AG04450 (cell line): ENCODE results near the gene FAM107B. TPM values are rescaled to one million over a fixed set of nuclear protein-coding genes. Genes with fewer than 3 reads are reported as not detected.

Source experiments
- CTCF ChIA-PET: fragments of 300-600, 350-600 bp; formaldehyde crosslinking; extraction: SDS; loops from one replicate; lab custom pipeline; 2022; ENCODE audit warnings: antibody characterized with exemption, inconsistent platforms; lab: Charles Lee
- POLR2A ChIA-PET: fragments of 350-600 bp; formaldehyde crosslinking; extraction: SDS; loops from one replicate; lab custom pipeline; 2021; ENCODE audit warnings: antibody characterized with exemption, inconsistent platforms; lab: Yijun Ruan, JAX
- DNase-seq: peaks from one replicate; pipeline ENCODE4 v3.0.0-alpha.2; 2011; ENCODE audit warnings: low read depth, low spot score
- H3K27ac ChIP-seq: one replicate; pipeline ENCODE4 v1.5.1; 2012; ENCODE audit warnings: low read depth, low read length, control low read depth
- H3K27me3 ChIP-seq: one replicate; pipeline ENCODE4 v1.6.0; 2012; ENCODE audit warnings: low read length; ENCODE audit not compliant: control insufficient read depth, insufficient read depth
- H3K4me3 ChIP-seq: 2 replicates; pipeline ENCODE4 v1.5.1; 2011; ENCODE audit warnings: mild to moderate bottlenecking, low read depth, low read length, control low read depth
- H3K9me3 ChIP-seq: 2 replicates; pipeline ENCODE4 v1.5.1; 2012; ENCODE audit warnings: low read length; ENCODE audit not compliant: control insufficient read depth, insufficient read depth
- polyA plus RNA-seq: library from polyadenylated mRNA; depleted of rRNA; stranded (reverse); fragments of >200 nt; gene quantifications from 2 replicates; pipeline ENCODE4 v1.2.3, GENCODE V29; 2011; rRNA removed
- small RNA-seq: library from RNA; depleted of rRNA; stranded (forward); fragments of <200 nt; gene quantifications from one replicate; pipeline ENCODE3, GENCODE V24; 2012; ENCODE audit warnings: low read depth; ENCODE audit not compliant: insufficient read length
- TF ChIP-seq, protein P1 (sequence below): IDR thresholded peaks from 2 replicates; pipeline ENCODE4 v1.5.1; 2011; ENCODE audit warnings: low read depth, low read length, control low read depth, inconsistent platforms

Gene FAM107B
- polyA plus RNA-seq, 1 experiment: 41.4 TPM

DNA sequence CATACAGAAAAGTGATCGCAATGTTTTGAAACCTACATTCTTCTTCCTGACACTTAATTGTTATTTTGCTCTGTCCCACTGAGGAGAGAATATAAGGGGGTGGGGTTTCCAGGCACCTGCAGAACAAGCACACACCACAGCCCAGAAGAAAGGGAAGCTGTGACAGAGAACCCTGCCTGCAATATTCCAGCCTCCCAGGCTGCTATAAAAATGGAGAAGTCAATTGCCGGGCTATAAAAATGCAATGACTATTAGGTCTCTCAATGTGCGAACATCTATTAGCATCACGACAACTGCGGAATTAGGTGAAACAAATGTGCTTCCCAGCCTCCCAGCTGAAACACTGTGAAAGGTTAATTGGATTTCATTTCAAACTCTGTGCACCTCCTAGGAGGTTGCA lies 298.7 kb downstream of the FAM107B start:
- CTCF ChIA-PET: interaction anchor here (1.8 to 4.3 kb wide), 2 partner anchors 174 to 280 kb away, joined by 4 to 40 read pairs; no protein-coding TSS in a partner anchor
- no peak for DNase-seq
- H3K4me3 ChIP-seq: no peak overlapping the region
- H3K27ac ChIP-seq: no peak overlapping the region
- peaks cover 6% of the 10 kb centered on the region for H3K27me3 ChIP-seq
- TF ChIP-seq, protein P1, sequence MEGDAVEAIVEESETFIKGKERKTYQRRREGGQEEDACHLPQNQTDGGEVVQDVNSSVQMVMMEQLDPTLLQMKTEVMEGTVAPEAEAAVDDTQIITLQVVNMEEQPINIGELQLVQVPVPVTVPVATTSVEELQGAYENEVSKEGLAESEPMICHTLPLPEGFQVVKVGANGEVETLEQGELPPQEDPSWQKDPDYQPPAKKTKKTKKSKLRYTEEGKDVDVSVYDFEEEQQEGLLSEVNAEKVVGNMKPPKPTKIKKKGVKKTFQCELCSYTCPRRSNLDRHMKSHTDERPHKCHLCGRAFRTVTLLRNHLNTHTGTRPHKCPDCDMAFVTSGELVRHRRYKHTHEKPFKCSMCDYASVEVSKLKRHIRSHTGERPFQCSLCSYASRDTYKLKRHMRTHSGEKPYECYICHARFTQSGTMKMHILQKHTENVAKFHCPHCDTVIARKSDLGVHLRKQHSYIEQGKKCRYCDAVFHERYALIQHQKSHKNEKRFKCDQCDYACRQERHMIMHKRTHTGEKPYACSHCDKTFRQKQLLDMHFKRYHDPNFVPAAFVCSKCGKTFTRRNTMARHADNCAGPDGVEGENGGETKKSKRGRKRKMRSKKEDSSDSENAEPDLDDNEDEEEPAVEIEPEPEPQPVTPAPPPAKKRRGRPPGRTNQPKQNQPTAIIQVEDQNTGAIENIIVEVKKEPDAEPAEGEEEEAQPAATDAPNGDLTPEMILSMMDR: no peak
- POLR2A ChIA-PET: no interaction called here
- H3K9me3 ChIP-seq: no peaks in the 10 kb centered on the region

DNA sequence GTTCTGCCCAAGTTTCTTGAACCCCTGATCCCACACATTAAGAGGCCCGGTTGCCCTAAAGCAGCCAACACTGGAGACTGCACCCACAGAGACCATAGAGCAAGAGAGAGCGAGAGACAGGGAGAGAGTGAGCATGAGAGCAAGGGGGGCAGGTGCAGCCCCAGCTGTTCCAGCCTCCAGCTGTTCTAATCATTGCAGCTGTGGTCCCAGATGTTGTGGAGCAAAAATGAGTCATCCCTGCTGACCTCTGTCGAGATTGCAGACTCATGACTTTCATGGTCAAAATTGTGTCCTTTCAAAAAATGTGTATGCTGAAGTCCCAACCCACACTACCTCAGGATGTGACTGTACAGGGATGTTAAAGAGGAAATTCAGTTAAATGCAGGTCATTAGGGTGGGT lies 300.0 kb downstream of the FAM107B start:
- DNase-seq: no peak
- POLR2A ChIA-PET: interaction anchor here (0.9 kb wide), 1 partner anchor 289 kb away, joined by 3 read pairs; no protein-coding TSS in a partner anchor

DNA sequence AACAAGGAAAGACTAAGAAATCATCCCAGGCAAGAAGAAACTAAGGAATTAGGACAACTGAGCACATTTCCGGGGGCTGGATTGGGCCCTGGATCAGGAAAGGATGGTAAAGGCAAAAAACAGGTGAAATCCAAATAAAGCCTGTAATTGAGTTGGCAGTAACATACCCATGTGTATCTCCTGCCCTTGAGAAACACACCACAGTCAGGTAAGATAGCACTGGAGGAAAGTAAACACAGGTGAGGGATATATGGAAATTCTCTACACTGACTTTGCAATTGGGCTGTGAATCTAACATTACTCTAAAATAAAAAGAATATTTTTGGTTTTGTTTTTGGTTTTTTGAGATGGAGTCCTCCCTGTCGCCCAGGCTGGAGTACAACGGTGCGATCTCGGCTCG lies 303.8 kb downstream of the FAM107B start:
- POLR2A ChIA-PET: no interaction called here
- DNase-seq: no peak
- Histone ChIP-seq H3K27ac (no peak overlapping the region), H3K4me3 (no peak overlapping the region), H3K27me3 (peaks cover 9% of the 10 kb centered on the region), H3K9me3 (no peaks in the 10 kb centered on the region)
- TF ChIP-seq, protein P1: no peak
- CTCF ChIA-PET: no interaction called here

More for the DNA sequence above, 300.0 kb downstream of the FAM107B start:
- H3K9me3 ChIP-seq: no peaks in the 10 kb centered on the region
- no peak overlapping the region for H3K4me3 ChIP-seq
- H3K27ac ChIP-seq: no peak overlapping the region
- peaks cover 9% of the 10 kb centered on the region for H3K27me3 ChIP-seq
- TF ChIP-seq, protein P1: no peak
- CTCF ChIA-PET: no interaction called here

- TF ChIP-seq, protein P1: no peak
- peaks cover 9% of the 10 kb centered on the region for H3K27me3 ChIP-seq
- peaks cover 3% of the 10 kb centered on the region; the same call in 1 of the 2 replicates for H3K9me3 ChIP-seq
- no peak overlapping the region for H3K4me3 ChIP-seq
- CTCF ChIA-PET: no interaction called here
- POLR2A ChIA-PET: no interaction called here
- H3K27ac ChIP-seq: no peak overlapping the region
- no peak for DNase-seq
Measured at GRCh38 chr10:14468726-14469125, 306.0 kb downstream of the FAM107B start.

Small RNA genes within 50 kb of the gene (small RNA-seq; reads per million reads assigned to genes)
- gene RNA5SP302: not detected

Other genes starting within 250 kb of the FAM107B start
- 1.7 and 2.1 TPM in 2 replicates for gene CDNF, start 63.1 kb upstream of the FAM107B start, polyA plus RNA-seq
- 10.1 and 14.9 TPM in 2 replicates for gene HSPA14, start 63.4 kb upstream of the FAM107B start, polyA plus RNA-seq
- 5.2 and 5.7 TPM in 2 replicates for gene MSANTD7, start 63.4 kb upstream of the FAM107B start, polyA plus RNA-seq
- 6.2 and 9.0 TPM in 2 replicates for gene SUV39H2, start 104.0 kb upstream of the FAM107B start, polyA plus RNA-seq
- 5.5 and 6.4 TPM in 2 replicates for gene DCLRE1C, start 179.2 kb upstream of the FAM107B start, polyA plus RNA-seq
- gene MEIG1, start 184.5 kb upstream of the FAM107B start, polyA plus RNA-seq: 0.21 TPM in 1 of 2 replicates, not detected in the other